Calu3 (cell line): ENCODE results near the gene CALML6. TPM values are rescaled to one million over a fixed set of nuclear protein-coding genes. Genes with fewer than 3 reads are reported as not detected.

Experiments
- BruUV-seq: library from RNA; stranded (reverse); fragments of 400-500 nt; replicated peaks from 2 replicates; lab custom pipeline; 2021; lab: Mats Ljungman, UMichigan
- CTCF ChIA-PET: fragments of 300-600 bp; sonication (Branson Sonifier 250); formaldehyde crosslinking; loops from one replicate; lab custom pipeline; 2022; ENCODE audit warnings: antibody characterized with exemption; lab: Charles Lee
- DNase-seq: peaks from one replicate; pipeline ENCODE4 v3.0.0; 2022
- H3K27ac Mint-ChIP-seq: one replicate; pipeline ENCODE4 v1.8.0; 2022; ENCODE audit warnings: mixed read lengths; ENCODE audit not compliant: unreplicated experiment
- H3K27me3 Mint-ChIP-seq: one replicate; pipeline ENCODE4 v1.8.0; 2022; ENCODE audit warnings: mixed read lengths; ENCODE audit not compliant: unreplicated experiment
- H3K36me3 Mint-ChIP-seq: one replicate; pipeline ENCODE4 v1.8.0; 2022; ENCODE audit warnings: mild to moderate bottlenecking, moderate library complexity, mixed read lengths; ENCODE audit not compliant: insufficient read depth, unreplicated experiment
- H3K4me1 Mint-ChIP-seq: one replicate; pipeline ENCODE4 v1.8.0; 2022; ENCODE audit warnings: mild to moderate bottlenecking, low read depth, mixed read lengths; ENCODE audit not compliant: unreplicated experiment
- H3K4me3 Mint-ChIP-seq: one replicate; pipeline ENCODE4 v1.8.0; 2022; ENCODE audit warnings: mild to moderate bottlenecking, low read depth, moderate library complexity, mixed read lengths; ENCODE audit not compliant: unreplicated experiment
- H3K9me3 Mint-ChIP-seq: one replicate; pipeline ENCODE4 v1.8.0; 2022; ENCODE audit warnings: low read depth, mixed read lengths; ENCODE audit not compliant: unreplicated experiment
- CTCF ChIP-seq: fragments of 200-600 bp; IDR thresholded peaks from one replicate; pipeline ENCODE4 v1.8.0; 2022; ENCODE audit warnings: antibody characterized with exemption; ENCODE audit not compliant: unreplicated experiment
- intact Hi-C: fragments of 100-400 bp; cut with micrococcal nuclease; formaldehyde crosslinking; loops from one replicate; pipeline ENCODE4 v1.10.0; 2022; ENCODE audit not compliant: unreplicated experiment
- total RNA-seq: library from RNA; stranded (reverse); gene quantifications from 2 replicates; pipeline ENCODE4 v1.2.3, GENCODE V29; 2022

The CALML6 gene
- total RNA-seq, 1 experiment from 2014 or later, result 0.59 TPM

GRCh38 chr1:1947493-1947892, 32.4 kb downstream of the CALML6 start:
- H3K27ac Mint-ChIP-seq, result no peak overlapping the region
- CTCF ChIA-PET, result no interaction called here
- H3K36me3 Mint-ChIP-seq, result no peaks in the 10 kb centered on the region
- no peak for TF ChIP-seq CTCF
- no TSS peak for BruUV-seq
- peaks cover 3% of the 10 kb centered on the region for H3K9me3 Mint-ChIP-seq
- intact Hi-C loops, result no loop called here
- no peak for DNase-seq
- H3K4me3 Mint-ChIP-seq, result no peak overlapping the region
- H3K27me3 Mint-ChIP-seq, result peaks cover 52% of the 10 kb centered on the region
- no peaks in the 10 kb centered on the region for H3K4me1 Mint-ChIP-seq

GRCh38 chr1:1948783-1949182, 33.7 kb downstream of the CALML6 start:
- no peak for DNase-seq
- peaks cover 57% of the 10 kb centered on the region for H3K27me3 Mint-ChIP-seq
- CTCF ChIA-PET, result no interaction called here
- H3K36me3 Mint-ChIP-seq, result no peaks in the 10 kb centered on the region
- peaks cover 3% of the 10 kb centered on the region for H3K9me3 Mint-ChIP-seq
- no peak overlapping the region for H3K27ac Mint-ChIP-seq
- intact Hi-C loops, result no loop called here
- no peak overlapping the region for H3K4me3 Mint-ChIP-seq
- no peak for TF ChIP-seq CTCF
- H3K4me1 Mint-ChIP-seq, result no peaks in the 10 kb centered on the region
- no TSS peak for BruUV-seq

DNA sequence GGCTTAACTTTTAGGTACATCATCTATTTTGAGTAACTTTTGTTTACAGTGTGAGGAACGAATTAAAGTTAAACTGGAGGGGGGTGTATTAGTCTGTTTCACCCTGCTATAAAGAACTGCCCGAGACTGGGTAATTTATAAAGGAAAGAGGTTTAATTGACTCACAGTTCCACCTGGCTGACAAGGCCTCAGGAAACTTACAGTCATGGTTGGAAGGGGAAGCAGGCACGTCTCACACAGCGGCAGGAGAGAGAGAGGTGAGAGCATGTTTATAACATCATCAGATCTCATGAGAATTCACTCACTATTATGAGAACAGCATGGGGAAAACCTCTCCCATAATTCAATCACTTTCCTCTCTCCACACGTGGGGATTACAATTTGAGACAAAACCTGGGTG, 35.9 kb downstream of the CALML6 start:
- CTCF ChIA-PET, result no interaction called here
- H3K27me3 Mint-ChIP-seq, result peaks cover 68% of the 10 kb centered on the region
- DNase-seq, result no peak
- H3K27ac Mint-ChIP-seq, result no peak overlapping the region
- no peak overlapping the region for H3K4me3 Mint-ChIP-seq
- BruUV-seq, result no TSS peak
- no peaks in the 10 kb centered on the region for H3K36me3 Mint-ChIP-seq
- intact Hi-C loops, result no loop called here
- no peaks in the 10 kb centered on the region for H3K4me1 Mint-ChIP-seq
- TF ChIP-seq CTCF, result no peak
- peaks cover 3% of the 10 kb centered on the region for H3K9me3 Mint-ChIP-seq

DNA sequence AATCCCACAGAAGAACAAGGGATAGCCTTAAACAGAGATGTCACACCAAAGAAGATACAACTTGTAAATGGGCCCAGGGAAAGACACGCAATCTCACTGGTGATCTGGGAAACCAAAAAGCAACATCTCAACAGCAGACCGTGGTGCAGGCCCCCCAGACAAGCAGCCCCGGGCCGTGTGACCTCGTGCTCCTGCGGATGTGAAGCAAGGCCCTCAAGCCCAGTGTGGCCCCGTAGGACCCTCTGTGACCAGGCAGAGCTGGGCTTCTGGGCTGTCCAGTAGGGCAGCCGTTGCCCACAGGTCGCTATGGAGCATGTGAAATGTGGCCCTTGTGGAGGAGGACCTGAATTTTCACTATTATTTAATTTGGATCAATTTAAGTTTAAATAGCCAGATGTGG, 39.0 kb downstream of the CALML6 start:
- intact Hi-C loops, result no loop called here

More for the DNA sequence above, 39.0 kb downstream of the CALML6 start:
- no peak overlapping the region for H3K27ac Mint-ChIP-seq
- DNase-seq, result no peak
- no peak overlapping the region for H3K4me3 Mint-ChIP-seq
- no TSS peak for BruUV-seq
- H3K4me1 Mint-ChIP-seq, result no peaks in the 10 kb centered on the region
- H3K27me3 Mint-ChIP-seq, result peaks cover 76% of the 10 kb centered on the region
- TF ChIP-seq CTCF, result no peak
- peaks cover 3% of the 10 kb centered on the region for H3K9me3 Mint-ChIP-seq
- CTCF ChIA-PET, result no interaction called here
- H3K36me3 Mint-ChIP-seq, result no peaks in the 10 kb centered on the region
